SK-MEL-5 (cell line): ENCODE data around the gene GDPGP1. TPM values are rescaled to one million over a fixed set of nuclear protein-coding genes. Genes with fewer than 3 reads are reported as not detected.
A peak's percentile ranks its signal among the peaks of the same experiment; 100 is the strongest.
"Not testable (repeated sequence)": the region's sequence is repeated elsewhere in the genome, so short reads cannot be mapped to it uniquely, and the experiment has no call there.

Source experiments
- DNase-seq: peaks from one replicate; pipeline ENCODE4 v3.0.0-alpha.2; 2016; ENCODE audit warnings: low read depth, low spot score
- in situ Hi-C: cut with HindIII; loops from 2 replicates; pipeline ENCODE4 v1.10.0; 2016; ENCODE audit warnings: low sequenced_read_pairs, high pct_unique_total_duplicates, low pct_unique_long_range_greater_than_20kb
- small RNA-seq, 2 experiments: library from RNA; depleted of rRNA; stranded (forward); fragments of <200 nt; gene quantifications; one replicate each; pipeline ENCODE3, GENCODE V24; 2014
- total RNA-seq: library from RNA; depleted of rRNA; stranded (reverse); fragments of >200 nt; shearing (Covaris generic); gene quantifications from 2 replicates; pipeline ENCODE4 v1.2.3, GENCODE V29; 2014; rRNA removed

Gene GDPGP1
- total RNA-seq, 1 experiment from 2014 or later: 5.5 TPM

DNA sequence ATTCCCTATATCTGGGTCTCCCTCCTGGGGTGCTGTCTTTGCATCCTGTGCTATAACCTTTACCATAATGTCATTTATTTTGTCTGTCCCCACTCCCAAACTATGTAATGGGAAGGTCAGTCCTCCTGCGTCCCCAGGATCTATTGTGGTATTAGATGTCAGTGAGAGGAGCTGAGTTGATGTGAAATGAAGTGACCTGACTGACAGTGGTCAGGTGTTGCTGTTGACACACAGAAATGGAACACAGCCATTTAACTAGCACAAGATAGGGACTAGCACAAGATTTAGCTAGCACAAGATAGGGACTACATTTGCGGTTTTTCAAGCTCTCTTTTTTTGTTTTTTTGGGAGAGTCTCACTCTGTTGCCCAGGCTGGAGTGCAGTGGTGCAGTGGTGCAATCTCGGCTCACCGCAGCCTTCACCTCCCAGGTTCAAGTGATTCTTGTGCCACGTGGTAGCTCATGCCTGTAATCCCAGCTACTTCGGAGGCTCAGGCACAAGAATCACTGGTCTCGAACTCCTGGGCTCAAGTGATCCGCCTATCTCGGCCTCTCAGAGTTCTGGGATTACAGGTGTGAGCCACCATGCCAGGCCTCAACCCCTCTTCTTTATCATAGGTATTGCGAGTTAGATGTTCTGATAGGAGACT is 36.6 kb downstream of the GDPGP1 start:
- DNase-seq: no peak
- in situ Hi-C loops: no loop called here

- in situ Hi-C loops: no loop called here
- DNase-seq: no peak
Observed at GRCh38 chr15:90271459-90272166, 37.6 kb downstream of the GDPGP1 start.

DNA sequence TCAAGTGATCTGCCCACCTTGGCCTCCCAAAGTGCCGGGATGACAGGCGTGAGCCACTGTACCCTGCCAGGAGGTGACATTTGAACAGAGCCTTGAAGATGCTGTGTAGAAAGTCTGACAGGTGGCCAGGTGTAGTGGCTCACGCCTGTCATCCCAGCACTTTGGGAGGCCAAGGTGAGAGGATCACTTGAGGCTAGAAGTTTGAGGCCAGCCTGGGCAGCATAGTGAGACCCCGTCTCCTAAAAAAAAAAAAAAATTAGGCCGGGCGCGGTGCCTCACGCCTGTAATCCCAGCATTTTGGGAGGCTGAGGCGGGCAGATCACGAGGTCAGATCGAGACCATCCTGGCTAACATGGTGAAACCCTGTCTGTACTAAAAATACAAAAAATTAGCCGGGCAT is 44.5 kb downstream of the GDPGP1 start:
- DNase-seq, in situ Hi-C loops: not testable (repeated sequence)

DNA sequence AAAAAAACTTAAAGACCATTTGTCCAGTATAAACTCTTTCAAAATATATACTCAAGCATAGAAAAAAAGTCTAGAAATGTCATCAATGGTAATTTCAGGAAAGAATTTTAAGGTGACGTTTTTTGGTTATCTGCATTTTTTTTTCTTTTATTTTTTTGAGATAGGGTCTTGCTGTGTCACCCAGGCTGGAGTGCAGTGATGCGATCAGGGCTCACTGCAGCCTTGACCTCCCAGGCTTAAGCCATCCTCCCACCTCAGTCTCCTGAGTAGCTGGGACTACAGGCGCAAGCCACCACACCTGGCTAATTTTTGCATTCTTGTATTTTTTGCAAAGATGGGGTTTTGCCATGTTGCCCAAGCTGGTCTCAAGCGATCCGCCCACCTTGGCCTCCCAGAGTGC is 46.7 kb downstream of the GDPGP1 start:
- DNase-seq, in situ Hi-C loops: not testable (repeated sequence)

GRCh38 chr15:90281637-90282036 is 47.6 kb downstream of the GDPGP1 start:
- DNase-seq, in situ Hi-C loops: not testable (repeated sequence)

DNA sequence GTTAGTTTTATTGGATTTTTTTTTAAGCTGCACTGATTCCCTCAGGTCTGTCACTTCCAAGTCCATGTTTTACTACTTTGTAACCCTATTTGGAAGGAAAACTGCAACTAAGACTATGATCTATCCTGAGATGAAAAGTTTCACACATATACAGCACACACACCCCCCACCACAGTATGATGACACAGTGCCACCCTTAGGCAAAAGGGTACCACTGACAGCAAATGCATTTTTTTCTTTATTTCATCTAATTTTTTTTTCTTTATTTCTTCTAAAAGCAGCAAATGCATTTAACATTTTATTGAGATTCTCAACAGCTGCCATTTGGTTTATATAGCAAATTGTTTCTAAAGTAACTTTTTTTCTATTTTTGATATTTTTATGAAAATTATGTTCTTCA is 52.7 kb downstream of the GDPGP1 start:
- in situ Hi-C loops: no loop called here
- DNase-seq: peak; percentile 57

GRCh38 chr15:90287101-90287500 is 53.1 kb downstream of the GDPGP1 start:
- DNase-seq: no peak
- in situ Hi-C loops: no loop called here

- no peak for DNase-seq
- in situ Hi-C loops: no loop called here
Observed at GRCh38 chr15:90287946-90288345, 53.9 kb downstream of the GDPGP1 start.

- DNase-seq: peak; percentile 56
- in situ Hi-C loops: no loop called here
Observed at GRCh38 chr15:90291679-90292356, 57.8 kb downstream of the GDPGP1 start.

- peak; percentile 81 for DNase-seq
- in situ Hi-C loops: not testable (repeated sequence)
Observed at GRCh38 chr15:90293040-90293810, 59.2 kb downstream of the GDPGP1 start.

DNA sequence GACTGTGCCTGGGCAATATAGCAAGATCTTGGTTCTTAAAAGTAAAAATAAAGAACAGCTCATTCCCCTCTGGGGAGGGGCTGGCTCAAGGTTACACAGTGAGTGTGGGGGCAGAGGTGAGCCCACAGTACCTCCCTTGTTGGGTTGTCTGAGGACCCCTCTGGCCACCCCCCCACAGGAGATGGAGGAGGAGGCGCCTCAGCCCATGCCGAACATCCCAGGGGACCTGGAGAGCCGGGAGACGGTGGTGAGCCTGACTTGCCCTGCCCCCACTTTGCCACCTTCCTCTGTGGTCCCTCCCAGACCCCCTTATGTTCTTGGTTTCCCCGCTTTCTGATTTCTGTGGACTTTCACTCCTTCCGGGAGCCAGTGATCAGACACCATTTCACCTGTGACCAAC is 60.1 kb downstream of the GDPGP1 start:
- in situ Hi-C loops: no loop called here
- no peak for DNase-seq

DNA sequence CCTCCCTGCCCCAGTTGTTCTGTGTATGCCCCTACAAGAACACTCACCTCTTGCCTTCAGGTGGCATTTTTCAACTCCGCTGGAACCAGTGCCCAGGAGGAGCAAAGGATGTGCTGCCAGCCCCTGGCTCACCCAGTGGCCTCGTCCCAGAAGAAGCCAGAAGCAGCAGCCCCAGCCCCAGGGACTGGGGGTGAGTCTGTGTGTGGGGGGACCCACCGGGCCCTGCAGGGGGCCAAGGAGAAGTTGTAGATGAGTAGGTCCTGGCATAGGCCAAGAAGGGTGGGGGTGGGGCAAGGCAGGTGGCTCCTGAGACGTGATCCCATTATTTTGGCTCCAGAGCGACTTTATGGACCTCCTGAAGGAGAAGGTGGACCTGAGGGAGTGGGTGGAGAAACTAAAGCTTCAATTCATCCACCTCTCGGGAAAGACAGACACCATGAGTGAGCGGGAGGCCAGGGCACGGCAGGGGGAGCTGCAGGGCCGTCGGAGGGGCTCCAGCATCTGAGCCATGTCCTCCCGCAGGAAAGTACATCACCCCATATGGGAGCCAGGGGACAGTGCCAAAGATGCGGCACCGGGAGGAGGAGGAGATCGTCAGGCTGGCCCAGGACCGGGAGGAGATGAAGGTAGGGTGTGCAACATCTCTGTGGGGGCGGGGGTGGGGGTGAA is 60.7 kb downstream of the GDPGP1 start:
- in situ Hi-C loops: no loop called here
- DNase-seq: peak; percentile 22

DNA sequence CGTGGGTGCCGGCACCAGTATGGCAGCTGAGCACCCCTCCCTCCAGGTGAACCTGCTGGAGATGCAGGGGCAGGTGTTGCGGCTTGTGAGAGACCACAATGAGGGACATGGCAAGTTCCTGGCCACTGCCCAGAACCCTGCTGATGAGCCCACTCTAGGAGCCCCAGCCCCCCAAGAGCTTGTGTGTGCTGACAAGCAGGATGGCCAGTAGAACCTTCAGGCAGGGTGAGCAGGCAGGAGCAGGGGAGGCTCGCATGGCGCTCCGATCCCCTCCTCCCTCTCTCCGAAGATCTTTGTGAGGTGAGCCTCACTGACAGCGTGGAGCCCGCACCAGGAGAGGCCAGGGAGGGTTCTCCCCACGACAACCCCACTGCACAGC is 61.2 kb downstream of the GDPGP1 start:
- no peak for DNase-seq
- in situ Hi-C loops: no loop called here

Small RNAs within 50 kb of the gene (small RNA-seq; reads per million reads assigned to genes)
- gene AC091167.3 (0 reads per million in 2 experiments), gene RN7SL736P (0 reads per million in 2 experiments)

Other genes with a start within 250 kb of the GDPGP1 start
- gene ZNF710, start 232.9 kb upstream of the GDPGP1 start, total RNA-seq: 6.5 and 10.4 TPM in 2 replicates
- gene IDH2, start 131.7 kb upstream of the GDPGP1 start, total RNA-seq: 31.3 and 33.3 TPM in 2 replicates
- 10.6 and 17.1 TPM in 2 replicates for gene SEMA4B, start 32.9 kb upstream of the GDPGP1 start, total RNA-seq
- gene CIB1, start 268 bp upstream of the GDPGP1 start, total RNA-seq: 40.0 and 47.2 TPM in 2 replicates
- 0.18 TPM in 1 of 2 replicates, not detected in the other for gene TTLL13, start 15.3 kb downstream of the GDPGP1 start, total RNA-seq
- 88.4 and 99.6 TPM in 2 replicates for gene NGRN, start 31.5 kb downstream of the GDPGP1 start, total RNA-seq
- 2.1 and 2.2 TPM in 2 replicates for gene ZNF774, start 118.1 kb downstream of the GDPGP1 start, total RNA-seq
- gene IQGAP1, start 154.0 kb downstream of the GDPGP1 start, total RNA-seq: 141 and 153 TPM in 2 replicates